Suppressor macrophage (primary cell): Measurements from ENCODE around the gene HPS1.

Experiments
- DNase-seq, 4 experiments: peaks; one replicate each; pipeline ENCODE4 v3.0.0-alpha.2; 2020 to 2022
- total RNA-seq, 17 experiments: gene quantifications; one replicate each; lab custom pipeline; 2026; ENCODE audit warnings: mixed read lengths in 6 of 17, inconsistent platforms in 3 of 17; lab: John Stamatoyannopoulos, UW

The HPS1 gene
- 14.6 to 47.8 (median 28.8) reads per million in 17 experiments for total RNA-seq

DNA sequence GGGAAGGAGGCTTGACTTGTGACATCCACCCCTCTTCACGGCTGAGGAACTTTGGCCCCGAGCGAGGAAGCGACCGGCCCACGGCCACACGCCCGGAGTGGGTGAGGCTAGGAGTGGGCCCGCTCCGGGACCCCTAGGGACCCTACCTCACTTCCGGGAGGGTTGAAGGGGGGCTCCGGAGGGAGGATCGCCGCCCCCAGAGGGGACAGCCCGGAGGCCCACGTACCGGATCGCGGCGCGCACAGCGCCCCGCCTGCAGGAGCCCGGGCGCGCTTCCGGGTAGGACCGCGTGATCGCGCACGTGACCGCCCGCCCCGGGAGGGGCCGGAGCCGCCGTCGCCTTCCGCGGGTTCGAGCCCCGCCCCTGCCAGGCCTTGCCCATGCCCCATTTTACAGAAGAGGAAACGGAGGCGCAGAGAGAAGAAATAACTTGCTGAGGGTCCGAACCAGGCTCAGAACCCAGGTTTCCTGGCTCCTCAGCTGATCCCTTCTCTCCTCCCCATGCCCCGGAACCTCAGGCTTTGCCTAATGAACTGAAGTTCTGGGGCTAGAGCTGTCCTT, at the start of gene HPS1:
Gene HPS1, minus strand, starts transcription at position 275 of the 561 bp plus-strand sequence. CDS start 3,695 bp downstream, outside the sequence.
- DNase-seq, result peak; percentile 87 to 96 (median 91)

DNA sequence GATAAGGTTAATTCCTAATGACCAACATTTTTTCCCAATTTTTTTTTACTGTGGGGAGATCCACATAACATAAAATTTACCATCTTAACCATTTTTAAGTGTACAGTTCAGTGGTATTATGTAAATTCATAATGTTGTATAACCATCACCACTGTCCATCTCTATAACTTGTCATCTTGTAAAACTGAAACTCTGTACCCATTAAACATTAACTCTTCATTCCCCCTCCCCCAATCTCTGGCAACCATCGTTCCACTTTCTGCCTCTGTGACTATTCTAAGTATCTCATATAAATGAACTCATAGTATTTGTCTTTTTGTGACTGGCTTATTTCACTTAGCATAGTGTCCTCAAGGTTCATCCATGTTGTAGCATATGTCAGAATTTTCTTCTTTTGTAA, 46.0 kb upstream of the HPS1 start:
- no peak for DNase-seq

DNA sequence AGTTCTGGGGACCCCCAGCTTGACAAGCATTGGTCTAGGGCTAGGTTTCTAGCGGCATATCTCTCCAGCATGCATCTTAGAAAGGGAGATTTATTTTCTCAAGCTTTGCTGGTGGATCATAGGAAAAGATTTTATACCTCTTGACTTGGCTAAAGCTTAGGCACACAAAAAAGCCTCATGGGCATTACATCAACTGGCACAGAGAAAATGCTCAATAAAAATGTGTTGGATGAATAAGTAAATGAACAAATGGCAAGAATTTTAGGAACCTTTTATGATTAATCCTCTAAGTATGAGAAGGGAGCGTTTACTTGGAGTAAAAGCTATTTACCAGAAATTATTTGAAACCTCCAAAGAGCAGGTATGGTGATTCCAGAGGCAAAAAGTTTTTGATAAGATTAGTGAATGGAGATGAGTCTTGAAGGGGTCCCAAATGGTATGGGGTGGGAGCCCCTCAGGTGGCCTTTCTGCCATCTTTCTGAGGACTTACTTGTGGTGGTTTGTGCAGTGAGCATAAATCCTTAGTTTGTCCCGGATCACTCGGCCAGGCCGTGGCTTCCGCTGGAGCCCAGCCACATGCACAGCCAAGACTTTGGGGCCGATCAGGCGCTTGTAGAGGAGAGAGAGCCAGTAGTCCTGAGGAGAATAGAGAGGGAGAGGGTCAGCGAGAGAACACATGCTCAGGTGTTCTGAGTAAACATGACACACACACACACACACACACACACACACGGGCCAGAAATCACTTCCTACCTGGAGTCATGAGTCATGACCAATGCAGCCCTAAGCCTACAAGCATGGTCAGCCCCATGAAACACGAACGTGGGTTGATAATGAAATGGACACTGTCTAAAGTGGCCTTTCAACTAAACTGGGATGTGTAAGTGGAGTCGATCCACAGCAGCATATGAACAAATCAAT, 43.1 kb upstream of the HPS1 start:
- DNase-seq, result no peak

DNA sequence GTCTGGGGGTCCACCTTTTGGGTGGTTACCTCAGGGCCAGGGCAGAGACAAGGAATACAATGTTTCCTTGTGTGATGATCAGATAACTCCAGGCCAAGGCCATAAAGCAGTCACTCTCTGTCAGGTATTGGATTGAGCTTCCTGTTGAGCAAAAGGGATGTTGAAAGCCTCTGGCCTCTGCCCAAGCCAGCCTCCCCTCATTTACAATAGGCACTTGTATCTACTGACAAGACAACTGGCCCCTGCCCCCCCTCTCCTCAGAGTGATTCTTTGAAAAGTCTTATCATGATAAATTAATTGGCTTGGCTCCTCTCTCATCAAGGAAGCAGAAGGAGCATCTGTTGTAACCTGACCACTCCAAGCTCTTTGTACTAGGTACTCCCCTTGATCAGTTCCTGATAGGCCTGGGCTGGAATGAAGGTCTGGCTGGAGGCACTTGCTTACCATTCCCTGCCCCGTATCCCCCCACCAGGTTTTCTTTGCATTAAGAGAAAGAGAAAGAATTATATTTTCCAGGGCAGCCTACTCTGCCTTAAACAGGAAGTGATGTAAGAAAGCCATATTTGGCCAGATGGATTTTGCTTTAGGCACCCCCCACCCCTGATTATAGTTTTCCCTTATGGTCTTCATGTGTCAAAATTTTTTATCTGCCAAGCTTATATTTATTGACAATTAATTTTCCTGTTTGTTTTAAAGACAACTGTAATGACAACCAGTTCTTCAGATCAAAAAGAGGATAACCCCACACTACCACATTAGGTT, 42.1 kb upstream of the HPS1 start:
- DNase-seq, result no peak

DNA sequence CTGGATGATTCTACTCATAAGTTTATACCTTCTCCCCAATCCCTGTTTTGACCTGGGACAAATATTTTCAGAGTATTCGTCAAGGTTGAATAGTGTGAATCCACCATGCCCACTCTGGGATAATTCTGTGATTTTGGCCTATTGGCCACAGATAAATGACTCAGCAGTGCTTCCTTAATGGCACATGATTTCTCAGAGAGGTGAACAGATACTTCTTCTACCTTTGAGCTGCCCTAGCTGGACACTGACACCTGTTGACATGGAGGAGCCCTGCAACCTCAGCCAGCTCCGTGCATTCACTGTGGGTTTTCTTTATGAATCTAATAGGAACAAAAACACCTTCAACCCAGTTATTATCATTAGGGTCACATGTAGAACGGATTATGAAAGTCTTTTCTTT, 40.9 kb upstream of the HPS1 start:
- no peak for DNase-seq

DNA sequence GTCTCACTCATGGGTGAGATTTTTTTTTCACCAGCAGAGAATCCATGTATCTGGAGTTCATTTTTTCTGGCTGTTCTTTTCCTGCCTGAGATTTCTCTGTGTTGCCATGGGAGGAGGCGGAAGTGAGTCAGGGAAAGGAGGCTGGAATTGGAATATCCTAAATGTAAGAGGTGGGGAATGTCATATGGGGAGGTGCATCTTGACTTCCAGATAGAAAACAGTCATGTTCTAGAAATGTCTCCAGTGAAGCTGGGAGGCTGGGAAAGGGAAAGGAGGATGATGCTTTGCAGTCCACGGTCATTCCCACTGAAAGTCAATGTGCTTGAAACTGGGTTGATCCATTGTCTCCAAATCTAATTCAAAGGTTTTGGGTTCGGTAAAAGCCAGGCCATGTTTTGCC, 39.7 kb upstream of the HPS1 start:
- no peak for DNase-seq

DNA sequence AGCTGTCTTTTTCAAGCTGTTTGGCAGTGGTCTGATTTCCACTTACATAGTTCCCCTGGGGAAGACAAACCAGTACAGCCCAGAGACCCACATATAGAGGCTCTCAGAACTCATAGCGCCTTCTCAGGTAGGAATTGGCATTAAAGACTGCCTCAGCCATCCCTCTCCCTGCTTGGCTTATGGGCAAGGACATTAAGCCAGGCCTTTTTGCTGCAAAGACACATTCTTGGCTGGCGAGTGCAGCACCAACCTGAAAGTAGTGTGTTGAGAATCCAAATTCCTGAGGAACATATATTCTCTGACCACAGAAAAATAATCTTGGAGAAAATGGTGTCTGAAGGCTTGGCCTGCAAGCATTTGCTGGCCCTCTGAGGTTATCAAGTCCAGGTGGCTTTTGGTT, 39.2 kb upstream of the HPS1 start:
- no peak for DNase-seq

DNA sequence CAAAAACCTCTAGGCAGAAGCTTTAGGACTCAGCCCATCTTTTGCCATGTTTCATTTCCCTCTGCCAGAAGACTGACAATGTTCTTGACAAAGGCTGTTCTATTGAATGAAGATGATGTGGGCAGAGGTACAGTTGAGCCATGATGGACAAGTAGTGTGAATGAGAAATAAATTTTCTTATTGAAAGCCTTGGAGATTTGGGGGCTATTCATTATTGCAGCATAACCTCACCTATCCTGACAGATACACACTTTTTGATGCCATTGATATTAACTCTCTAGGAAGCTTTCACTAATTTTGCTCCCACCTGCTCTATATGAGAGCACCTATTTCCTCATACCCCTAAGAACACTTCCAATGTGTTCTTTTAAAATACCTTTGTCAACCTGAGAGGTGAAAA, 36.9 kb upstream of the HPS1 start:
- no peak for DNase-seq

DNA sequence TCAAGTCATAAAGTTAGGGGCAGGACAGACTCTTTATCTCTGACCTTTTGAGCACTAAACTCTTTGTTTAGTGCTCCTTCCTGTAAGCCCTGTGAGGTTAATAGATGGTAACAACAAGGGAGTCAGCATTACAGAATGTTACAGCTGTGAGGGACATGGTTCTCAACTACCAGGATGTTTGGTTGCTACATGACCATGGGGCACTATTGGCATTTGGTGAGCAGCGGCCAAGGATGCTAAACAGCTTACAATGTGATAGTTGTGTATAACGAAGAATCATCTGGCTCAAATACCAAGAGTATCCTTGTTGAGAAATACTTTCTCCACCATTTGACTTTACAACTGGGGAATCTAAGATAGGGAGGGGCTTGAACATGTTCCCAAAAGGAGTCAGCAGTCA, 35.4 kb upstream of the HPS1 start:
- DNase-seq, result no peak

DNA sequence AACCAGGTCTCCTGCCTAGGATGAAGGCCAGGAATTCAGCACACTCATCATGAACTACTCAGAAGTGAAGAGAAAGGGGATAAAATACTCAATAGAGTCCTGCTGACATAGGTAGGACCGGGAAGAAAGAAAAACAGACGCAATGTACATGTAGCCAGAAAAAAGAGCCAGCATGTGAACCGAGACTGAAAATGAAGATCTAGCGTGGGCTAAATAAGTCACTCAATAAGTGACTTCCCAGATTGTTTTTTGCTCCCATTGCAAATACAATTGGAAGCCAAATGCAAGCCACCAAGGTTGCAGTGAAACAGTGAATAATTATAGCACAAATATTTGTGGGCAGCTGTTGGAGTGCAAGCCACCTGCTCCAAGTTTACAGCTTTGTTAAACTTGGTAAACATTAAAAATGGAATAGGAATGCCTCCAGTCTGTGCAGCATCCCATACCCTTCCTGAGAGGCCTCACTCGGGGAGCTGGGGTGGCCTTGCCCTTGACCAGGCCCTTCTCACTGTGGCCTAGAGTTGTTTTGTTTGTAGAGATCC, 34.7 kb upstream of the HPS1 start:
- no peak for DNase-seq

DNA sequence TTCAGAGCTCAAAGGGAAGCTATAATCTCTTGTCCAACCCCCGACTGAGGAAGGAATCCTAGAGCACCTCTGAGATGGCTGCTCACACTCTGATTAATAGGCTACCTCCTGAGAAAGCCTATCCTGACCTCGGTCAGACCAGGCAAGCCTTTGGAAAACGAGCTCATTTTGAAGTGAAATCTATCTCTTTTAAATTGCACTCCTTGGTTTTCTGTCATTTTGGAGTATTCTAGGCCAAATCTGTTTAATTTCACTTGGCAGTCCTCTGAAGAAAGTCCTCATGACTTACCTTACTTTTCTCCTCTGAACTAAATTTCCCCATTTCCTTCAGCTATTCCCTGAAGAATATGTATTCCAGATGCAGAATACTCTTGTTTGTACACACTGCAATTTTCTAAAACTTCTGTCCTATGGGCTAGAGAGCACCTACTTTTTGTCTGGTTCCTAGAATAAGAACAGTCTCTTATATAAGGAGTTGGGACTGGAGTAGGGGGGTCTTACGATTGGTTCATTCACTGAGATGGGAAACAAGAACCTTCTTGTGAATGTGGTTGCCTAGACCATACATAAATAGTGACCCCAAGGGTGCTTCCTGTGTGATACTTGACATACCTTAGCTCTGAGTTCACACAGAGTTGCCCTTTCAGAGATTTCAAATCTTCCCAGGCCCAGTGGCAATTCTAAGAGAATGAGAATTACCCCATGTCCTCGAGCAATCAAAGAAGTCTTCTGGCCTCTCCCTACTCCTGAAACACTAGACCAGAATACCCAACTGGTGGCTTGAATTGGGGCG, 31.9 kb upstream of the HPS1 start:
- DNase-seq, result no peak

DNA sequence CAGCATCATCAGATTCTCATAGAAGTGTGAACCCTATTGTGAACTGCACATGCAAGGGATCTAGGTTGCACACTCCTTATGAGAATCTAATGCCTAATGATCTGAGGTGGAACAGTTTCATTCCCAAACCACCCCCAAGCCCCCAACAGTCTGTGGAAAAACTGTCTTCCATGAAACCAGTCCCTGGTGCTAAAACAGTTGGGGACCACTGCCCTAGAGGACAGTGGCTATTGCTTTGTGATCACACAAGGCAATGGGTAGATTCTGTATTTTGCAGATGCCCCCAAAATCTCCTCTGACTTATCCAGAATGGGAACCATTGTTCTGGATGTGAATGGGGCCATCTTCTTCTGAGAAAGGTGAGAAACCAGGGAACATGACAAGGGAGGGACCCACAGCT, 31.1 kb upstream of the HPS1 start:
- DNase-seq, result no peak

DNA sequence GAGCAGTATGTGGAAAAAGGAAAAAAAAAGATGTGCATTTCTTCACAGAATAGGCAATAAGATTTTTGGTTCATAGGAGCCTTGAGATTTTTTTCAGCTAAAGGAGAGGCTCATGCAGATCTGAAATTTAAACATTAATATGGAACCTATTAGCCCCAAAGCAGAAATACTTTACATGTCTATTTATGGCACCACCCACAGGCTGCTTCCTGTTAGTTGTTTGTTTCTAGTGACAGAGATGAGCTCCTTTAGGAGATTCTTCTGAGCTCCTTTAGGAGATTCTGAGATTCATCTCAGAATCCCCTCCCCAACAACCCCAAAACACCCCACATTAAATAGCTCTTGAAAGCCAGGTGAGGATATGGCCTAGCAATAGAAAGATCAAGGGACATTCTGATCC, 27.9 kb upstream of the HPS1 start:
- DNase-seq, result peak; percentile 26 to 49 (median 38)

DNA sequence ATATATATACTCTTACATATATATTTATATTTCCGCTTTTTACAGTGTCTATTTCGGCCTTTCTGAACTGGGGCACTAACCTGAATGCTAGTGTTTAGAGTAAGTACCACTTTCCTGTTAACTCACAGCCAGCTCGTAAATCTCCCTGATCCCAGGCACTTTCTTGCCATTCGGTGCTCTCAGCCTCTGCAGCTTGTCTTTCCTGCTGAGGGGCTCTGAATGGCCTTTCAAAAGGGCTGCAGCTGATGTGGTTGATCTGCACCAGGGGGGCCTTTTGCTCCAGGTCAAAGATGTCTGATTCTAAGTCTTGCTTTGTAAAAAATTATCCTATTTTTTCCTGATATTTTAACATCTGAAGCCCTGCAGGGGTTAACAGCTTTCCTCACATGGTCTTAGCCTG, 25.5 kb upstream of the HPS1 start:
- DNase-seq, result no peak

DNA sequence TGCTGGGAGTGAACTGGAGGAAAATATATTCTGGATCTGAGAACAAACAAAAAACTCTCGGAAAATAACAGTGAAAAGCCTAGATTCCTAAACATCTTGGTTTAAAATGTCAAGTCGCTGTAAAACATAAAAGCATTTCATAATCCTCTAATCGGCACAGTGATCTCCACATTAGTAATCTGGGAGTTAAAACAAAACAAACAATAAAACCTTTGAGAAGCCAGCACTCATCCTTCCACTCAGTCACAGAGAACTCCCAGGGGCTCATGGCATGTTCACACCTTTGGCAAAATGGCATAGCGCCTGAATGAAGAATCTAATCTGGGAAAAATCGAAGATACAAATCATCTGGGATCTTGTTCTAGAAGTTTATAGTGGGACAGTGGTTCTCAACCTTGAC, 24.1 kb upstream of the HPS1 start:
- DNase-seq, result no peak

DNA sequence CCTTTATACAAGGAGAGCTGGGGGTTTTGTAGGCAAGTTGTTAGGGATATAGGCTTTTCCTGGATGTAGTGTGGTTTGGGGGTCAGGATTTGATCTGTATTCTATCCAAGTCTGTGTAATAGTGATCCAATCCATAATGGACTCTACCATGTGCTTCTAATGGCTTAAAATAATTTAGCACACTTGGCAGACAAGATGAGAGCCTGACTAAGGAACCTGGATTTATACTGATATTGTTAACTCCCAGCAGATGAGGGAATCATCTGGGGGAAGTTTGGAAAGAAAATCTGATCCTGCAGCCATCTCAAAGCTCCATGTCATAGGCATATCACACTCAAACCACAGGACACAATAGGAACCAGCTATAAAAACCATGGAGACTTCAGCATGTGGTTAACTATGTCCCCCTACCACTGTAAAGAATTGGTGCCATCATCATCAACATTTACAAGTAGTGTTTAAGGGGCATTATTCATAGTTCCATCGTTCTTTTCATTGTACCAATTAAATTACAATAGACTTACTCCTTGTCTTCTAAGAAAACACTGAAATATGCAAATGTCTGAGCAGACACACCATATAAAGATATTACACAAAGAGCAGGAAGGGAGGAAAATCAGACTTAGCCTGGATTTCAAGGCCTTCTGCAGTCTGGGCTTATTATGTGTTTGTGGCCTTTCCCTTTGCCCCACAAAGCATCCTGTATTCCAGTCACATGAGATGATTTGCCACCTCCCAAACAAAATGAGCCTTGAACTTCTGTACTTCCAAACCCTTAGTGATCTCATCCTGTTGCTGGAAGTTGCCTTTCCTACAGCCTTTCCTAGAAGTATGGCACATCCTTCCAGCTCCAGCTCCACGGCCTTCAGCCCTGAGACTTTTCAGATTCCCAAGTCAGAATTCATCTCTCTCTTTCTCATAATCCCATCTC, 22.5 kb upstream of the HPS1 start:
- DNase-seq, result no peak

DNA sequence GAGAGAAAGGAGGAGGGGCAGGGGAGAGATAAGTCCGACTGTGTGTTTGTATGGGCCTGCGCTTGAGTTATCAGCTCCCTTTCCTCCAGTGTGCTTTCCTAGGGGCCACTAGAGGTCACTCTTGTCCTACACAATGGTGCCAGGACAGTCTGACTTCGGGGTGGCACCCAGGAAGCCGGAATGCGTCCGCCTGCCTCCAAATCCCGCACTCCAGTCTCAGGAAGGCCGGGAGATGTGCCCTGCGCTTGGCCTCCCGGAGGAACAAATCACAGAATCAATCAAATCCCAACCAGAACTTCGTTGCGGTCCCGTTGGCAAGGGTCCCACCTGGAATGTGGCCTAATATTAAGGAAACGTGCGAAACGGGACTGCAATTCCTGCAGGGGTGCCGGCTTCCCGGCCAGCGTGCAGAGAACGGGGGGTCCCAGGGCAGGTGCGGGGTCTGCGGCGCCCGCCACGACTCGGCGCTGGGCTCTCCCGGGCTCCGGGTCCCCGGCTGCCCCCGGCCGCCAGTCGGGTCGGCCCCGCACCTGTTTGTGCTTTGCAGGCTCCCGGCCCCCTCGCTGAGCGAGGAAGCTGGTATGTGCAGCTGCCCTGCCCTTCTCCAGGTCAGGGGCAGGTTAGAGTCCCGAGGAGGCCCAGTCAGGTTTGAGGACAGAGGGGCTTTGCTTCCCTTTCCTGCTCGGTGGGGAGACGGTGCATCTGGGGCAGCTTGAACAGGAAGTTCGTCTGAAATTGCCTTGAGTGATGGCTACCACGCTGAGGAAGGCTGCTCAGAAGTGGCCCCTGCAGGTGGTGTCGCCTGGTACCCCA, 21.0 kb upstream of the HPS1 start:
- peak; percentile 85 to 94 (median 88) for DNase-seq

DNA sequence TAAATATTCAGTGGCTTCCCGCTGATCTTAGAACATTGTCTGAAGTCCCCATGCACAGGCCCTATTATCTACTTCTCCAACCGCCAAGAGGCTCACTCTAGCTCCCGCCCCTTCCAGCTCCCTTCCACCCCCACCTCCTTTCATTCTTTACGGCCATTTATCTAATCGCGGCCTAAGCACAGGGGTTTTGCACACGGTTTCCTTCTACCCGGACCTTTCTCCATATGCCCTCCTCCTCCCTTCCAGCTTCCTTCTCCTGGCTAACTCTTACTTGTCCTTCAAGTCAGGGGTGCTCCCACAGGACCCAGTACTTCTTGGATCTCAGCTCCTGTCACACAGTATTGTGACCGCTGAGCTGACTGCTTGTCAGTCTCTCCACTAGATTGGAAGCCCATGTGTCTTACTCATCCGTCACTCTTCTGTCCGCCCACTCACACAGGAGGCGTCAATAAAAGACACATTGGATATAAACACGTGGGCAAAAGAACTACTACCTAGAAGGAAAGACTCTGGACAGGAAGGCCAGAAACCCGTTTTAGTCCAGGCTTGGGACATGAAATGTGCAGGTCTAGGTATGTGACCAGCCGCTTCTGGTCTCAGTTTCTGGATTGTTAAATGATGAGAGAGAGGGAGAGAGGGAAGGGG, 20.2 kb upstream of the HPS1 start:
- no peak for DNase-seq

DNA sequence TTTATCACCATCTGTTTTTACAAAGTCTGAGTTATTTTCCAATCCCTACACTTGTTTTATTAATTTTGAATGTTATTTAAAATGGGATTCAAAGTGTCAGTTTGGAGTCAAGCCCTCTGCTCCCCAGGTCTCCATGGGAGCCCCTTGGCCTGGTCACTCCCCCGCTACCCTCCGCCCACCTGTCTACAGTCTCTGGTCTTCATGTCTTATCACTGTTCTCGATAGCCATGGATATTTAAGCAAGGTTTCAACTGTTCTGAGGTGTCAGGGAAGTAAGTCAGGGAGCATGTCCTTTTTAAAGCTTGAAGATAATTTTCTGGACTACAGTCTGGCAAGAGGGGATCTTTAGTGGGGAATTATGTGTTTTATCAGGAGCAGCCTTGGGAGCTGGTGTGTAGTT, 19.1 kb upstream of the HPS1 start:
- no peak for DNase-seq
